Activated CD8-positive, alpha-beta memory T cell treated with anti-CD3 and anti-CD28 coated beads, Interleukin-2, amount 50 U/mL, for 4 hours (primary cell): Measurements from ENCODE around the gene RAD52.

Source experiments
- DNase-seq: peaks from one replicate; pipeline ENCODE4 v3.0.0-alpha.2; 2020

Gene RAD52

DNA sequence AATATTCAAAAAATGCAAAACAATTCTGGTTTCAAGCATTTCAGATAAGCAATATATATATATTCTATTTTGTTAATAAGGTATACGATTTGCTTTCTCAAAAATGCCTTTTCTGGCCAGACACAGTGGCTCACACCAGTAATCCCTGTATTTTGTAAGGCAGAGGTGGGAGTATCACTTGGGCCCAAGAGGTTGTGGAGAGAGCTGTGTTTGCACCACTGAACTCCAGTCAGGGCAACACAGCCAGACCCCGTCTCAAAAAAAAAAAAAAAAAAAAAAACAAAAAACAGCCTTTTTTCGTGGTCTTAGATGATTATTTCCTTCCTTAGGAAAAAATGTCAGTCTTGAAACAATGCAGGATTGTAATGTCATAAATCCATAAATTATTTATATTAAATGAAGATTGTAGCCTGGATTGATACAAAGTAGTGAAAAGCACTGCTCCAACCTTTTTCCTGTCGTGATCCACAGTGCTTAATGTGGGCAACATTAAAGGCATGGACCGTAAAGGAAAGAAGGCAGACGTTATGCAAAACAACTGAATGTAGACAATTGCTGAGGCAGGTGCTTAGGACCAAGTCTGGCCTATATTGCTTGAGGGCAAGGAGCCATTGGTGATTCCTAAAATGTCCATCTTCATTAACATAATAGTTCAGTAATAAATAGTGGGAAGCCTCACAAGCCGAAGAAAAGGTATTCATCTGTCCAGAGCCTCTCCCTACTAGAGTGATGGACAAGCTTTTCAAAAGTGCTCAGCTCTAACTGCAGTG lies 36.8 kb downstream of the RAD52 start:
- DNase-seq, result no peak

DNA sequence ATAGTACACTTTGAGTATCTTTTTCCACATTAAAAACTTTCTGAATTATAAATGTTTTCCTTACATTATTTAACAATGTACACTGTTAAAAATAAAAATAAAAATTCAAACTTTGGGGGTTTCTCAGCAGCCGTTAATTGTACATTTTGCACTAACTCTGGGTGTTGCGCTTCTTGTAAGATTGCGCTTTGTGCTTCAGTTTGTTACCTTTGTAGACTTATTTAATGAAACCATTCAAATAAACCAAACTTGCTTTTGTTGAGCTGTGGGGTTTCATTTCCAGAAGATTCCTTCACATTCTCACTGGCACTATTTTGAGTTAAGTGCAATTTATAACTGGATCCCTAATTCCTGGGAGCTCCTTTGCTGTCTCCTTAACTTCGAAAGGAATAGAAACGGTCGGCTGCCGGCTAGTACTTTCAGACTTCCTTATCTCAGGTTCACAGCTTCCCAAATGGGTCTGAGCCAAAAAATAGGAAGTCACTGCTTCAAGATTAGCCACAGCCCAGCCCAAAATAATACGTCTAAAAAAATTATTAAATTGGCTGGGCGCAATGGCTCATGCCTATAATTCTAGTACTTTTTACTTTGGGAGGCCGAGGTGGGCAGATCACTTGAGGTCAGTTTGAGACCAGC lies 38.2 kb downstream of the RAD52 start:
- DNase-seq, result no peak

DNA sequence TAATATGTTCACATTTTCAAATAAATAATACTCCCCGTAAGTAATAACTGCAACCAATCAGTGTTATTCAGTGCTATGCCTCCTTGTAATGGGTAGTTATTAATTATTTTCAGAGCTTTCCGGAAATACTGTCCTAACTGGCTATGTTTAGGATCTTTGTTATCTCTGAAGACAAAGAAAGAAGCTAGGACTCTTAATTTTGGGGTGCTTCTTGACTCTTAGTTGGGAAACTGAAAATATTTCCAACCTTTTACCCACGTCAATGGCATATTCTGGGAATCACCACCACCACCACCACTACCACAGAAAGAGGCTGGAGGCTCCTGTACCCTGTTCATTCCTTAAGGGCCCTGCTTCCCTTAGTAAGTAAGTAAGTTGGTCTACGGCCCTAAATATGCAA lies 39.1 kb downstream of the RAD52 start:
- DNase-seq, result no peak

DNA sequence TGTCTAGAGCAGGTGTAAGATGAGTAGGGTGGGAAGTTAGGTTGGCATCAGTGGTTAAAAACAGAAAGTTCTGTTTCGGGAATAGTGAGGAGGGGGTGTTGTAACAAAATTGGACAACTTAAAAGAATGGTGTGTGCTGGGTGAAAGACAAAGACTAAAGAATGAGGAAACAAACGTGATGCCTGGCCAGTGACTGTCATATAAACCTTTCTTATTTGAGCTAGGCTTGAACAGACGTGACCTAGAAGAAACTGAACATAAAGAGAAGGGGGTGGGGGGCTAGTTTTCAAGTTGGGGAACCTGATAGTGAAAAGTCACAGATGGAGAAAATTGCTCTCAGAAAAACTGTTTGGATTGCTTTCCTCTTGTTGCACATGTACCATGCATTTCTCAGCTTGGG lies 39.6 kb downstream of the RAD52 start:
- no peak for DNase-seq

DNA sequence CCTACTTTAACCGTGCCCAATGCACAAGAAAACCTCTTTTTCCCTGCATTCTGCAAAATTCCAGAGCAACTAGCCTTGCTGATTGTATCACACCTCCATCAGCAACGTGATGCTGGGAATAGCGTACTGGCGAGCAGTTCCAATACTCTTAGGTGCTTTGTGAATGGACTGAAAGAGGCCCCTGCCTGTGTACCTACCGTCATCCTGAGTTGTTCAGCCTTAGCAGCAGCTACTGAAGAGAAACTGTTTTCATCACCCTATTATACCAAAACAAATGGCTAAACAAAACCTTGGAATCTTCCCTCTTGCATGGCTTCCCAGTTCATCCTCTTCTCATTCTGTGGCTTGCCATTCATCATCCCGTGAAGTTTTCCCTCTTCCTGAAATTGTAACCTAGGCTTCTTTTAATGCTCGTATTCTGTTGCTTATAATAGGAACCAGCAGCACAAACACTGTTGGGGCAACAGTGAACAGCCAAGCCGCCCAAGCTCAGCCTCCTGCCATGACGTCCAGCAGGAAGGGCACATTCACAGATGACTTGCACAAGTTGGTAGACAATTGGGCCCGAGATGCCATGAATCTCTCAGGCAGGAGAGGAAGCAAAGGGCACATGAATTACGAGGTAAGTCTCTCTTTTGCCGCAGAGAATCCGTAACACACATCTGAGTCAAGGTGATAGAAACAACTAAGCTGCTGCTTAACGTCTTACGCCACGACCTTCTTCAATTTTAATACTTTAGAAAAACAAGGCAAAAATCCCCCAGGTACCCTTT lies 41.9 kb downstream of the RAD52 start:
- DNase-seq, result no peak

DNA sequence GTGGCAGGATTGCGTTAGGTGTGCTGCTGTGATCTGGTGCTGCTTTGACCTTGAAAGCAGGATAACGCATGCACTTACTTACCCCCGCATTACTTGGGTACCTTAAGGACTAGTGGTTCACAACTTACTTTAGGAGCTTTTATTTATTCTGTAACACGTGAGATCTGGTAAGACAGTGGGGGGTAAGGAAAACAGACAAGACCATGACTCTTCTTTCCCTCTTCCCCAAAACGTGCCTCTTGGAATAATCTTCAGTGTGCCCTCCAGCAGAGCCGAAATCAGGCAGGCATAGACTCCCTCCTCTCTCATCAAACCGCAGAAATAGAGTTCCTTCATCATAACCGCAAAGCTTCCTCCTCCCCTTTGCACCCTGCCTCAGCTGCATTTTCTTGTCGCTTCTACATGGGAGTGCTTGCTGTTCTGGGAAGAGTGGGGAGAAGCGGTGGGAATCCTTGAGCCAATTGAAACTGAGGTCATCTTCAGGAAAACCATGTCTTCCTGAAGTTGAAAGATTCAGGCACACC lies 43.4 kb downstream of the RAD52 start:
- DNase-seq, result no peak

DNA sequence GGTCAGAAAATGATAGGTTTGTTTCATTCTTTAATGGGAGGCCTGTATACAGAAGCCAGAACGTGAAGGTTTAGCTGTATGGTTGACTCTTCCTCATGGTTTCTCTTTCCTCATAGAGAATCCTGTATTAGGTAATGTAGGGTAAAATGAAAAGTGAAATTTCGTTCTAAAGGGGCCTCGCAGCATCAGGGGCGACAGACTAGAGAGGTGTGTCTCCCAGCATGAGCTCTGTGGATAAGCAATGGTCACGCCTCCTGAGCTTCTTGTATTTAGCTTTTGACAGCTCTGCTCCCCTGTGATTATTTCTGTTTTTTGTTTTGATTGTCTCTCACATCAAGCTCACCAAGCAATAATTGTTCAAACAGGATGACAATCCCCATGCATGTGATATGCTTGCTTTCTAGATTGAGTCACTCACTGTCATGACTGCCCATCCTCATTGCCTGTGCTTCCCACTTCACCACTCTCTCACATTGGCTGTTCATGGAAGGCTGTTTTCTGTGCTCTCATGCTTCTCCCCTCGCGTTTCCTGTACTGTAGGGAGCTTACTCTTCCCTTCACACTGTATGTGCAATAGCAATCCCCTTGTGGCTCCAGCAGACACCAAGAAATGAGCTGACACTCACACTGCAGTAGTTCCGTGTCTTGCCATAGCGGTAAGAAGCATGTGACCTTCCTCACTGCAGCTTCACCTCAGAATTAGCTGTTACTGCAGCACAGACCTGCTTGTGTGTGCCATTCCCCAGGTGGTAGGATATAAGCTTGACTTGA lies 44.0 kb downstream of the RAD52 start:
- no peak for DNase-seq

DNA sequence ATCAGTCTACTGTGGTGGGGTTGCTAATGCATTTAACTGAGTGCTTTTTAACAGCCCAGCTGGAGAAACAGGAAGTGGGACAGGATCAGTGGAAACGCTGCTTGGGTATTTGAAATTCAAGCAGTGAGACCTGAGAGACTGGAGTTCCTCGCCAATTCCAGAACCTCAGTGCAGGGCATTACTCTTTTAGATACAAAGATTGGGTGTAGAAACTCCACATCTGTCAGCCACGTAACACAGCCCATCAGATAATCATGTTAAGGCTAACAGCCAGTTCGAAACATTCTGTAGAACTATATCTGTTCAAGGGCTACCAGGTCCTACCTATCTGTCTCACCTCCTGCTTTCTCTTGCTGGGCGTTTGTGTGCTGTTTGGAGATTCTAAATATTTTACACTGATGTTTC lies 45.5 kb downstream of the RAD52 start:
- no peak for DNase-seq

DNA sequence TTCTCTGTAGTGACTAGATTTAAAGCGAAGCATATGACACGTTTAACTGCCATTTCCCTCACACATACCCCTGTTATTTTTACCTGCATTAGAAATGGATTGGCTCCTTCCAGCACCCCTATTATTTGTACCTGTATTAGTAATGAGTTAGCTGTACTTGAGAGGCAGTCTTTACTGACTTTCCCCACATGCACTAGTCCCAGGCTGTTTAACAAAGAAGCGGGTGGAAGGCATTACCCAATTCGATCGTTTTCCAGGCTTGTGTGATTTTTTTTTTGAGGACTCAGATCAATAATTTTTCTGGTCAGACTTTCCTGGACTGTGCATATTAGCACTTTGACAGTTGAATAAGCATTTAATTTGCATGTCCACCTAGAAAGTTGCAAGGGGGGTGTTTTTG lies 46.4 kb downstream of the RAD52 start:
- DNase-seq, result no peak

DNA sequence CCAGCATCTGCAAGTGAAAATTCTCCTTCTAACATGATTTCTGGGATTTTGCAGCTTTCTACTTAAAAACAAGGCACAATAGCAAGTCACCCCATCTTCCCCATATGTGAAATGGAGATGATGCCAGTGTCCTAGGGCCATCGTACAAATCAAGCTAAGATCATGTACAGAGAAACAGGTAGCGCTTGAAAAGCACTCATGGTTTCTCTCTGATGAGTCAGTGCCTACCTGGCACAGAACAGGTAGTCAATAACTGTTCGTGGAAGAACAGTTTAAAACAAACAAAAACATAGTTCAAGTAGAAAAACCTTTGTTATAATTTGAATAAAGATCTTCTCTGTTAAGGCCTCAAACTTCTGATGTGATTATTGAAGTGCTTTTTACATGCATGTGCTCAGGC lies 46.9 kb downstream of the RAD52 start:
- DNase-seq, result no peak

DNA sequence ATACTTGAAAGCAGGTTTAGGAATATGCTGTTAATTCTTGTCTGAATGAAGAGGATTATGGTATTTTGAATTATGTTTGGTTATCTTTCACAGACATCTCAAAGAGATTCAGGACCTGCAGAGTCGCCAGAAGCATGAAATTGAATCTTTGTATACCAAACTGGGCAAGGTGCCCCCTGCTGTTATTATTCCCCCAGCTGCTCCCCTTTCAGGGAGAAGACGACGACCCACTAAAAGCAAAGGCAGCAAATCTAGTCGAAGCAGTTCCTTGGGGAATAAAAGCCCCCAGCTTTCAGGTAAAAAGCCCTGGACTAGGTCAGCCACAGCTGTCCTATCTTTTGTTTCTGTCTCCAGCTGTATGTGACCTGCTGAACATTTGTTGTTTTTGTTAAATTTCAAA lies 52.1 kb downstream of the RAD52 start:
- no peak for DNase-seq

DNA sequence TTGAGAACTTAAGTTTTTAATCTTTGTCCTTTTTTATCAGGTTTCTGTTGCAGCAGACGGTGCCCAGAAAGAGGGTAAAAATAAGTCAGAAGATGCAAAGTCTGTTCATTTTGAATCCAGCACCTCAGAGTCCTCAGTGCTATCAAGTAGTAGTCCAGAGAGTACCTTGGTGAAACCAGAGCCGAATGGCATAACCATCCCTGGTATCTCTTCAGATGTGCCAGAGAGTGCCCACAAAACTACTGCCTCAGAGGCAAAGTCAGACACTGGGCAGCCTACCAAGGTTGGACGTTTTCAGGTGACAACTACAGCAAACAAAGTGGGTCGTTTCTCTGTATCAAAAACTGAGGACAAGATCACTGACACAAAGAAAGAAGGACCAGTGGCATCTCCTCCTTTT lies 53.5 kb downstream of the RAD52 start:
- no peak for DNase-seq

DNA sequence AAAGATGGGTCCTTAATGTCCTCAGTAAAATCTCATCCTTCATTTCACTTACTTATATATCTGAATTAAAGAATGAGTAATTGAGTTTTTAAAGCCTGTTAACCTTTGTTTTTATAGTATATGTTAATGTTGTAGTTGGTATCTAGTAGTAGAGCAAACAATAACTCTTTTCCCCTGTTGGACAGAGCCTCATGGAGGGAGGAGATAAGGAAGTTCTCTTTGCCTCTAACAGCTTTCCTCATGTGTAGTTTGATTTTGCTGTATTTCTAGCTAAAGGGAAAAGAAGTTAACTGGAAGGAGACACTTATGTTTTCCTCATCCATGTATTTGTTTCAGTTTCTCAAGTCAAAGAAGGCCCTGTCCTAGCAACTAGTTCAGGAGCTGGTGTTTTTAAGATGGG lies 55.3 kb downstream of the RAD52 start:
- no peak for DNase-seq

DNA sequence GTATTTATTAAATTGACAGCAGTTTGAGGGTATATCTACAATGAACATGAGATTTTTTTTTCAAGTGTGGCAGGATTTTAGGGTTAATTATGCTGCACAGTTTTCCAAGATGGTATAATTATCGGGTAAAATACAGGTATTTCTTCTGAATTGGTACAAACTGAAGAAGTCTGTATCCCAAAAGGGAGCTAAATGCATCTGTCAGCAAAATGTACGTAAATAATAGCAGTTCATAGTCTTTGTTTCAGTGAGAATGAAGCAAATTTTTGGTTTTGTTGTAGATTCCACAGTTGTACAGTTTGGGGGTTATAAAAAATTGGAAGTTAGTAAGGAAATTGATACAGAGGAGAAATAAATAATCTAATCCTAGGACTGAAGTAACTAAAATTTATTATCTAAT lies 63.3 kb downstream of the RAD52 start:
- DNase-seq, result no peak

DNA sequence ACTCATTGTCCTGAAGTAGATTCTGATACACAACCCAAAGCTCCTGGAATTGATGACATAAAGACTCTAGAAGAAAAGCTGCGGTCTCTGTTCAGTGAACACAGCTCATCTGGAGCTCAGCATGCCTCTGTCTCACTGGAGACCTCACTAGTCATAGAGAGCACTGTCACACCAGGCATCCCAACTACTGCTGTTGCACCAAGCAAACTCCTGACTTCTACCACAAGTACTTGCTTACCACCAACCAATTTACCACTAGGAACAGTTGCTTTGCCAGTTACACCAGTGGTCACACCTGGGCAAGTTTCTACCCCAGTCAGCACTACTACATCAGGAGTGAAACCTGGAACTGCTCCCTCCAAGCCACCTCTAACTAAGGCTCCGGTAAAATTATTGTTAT lies 63.8 kb downstream of the RAD52 start:
- DNase-seq, result no peak

DNA sequence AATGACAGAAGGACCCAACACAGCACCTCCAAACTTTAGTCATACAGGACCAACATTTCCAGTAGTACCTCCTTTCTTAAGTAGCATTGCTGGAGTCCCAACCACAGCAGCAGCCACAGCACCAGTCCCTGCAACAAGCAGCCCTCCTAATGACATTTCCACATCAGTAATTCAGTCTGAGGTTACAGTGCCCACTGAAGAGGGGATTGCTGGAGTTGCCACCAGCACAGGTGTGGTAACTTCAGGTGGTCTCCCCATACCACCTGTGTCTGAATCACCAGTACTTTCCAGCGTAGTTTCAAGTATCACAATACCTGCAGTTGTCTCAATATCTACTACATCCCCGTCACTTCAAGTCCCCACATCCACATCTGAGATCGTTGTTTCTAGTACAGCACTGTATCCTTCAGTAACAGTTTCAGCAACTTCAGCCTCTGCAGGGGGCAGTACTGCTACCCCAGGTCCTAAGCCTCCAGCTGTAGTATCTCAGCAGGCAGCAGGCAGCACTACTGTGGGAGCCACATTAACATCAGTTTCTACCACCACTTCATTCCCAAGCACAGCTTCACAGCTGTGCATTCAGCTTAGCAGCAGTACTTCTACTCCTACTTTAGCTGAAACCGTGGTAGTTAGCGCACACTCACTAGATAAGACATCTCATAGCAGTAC lies 64.6 kb downstream of the RAD52 start:
- no peak for DNase-seq

DNA sequence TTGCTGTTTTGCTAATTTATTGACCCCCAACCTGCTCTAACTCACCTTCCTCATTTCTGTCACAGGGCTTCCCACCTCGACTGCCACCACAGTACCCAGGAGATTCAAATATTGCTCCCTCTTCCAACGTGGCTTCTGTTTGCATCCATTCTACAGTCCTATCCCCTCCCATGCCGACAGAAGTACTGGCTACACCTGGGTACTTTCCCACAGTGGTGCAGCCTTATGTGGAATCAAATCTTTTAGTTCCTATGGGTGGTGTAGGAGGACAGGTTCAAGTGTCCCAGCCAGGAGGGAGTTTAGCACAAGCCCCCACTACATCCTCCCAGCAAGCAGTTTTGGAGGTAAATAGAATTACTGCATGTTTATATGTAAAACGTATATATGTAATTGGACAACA lies 68.8 kb downstream of the RAD52 start:
- no peak for DNase-seq

DNA sequence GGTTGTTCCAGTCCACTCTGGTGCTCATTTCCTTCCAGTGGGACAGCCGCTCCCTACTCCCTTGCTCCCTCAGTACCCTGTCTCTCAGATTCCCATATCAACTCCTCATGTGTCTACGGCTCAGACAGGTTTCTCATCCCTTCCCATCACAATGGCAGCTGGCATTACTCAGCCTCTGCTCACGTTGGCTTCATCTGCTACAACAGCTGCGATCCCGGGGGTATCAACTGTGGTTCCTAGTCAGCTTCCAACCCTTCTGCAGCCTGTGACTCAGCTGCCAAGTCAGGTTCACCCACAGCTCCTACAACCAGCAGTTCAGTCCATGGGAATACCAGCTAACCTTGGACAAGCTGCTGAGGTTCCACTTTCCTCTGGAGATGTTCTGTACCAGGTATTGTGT lies 69.9 kb downstream of the RAD52 start:
- DNase-seq, result no peak

DNA sequence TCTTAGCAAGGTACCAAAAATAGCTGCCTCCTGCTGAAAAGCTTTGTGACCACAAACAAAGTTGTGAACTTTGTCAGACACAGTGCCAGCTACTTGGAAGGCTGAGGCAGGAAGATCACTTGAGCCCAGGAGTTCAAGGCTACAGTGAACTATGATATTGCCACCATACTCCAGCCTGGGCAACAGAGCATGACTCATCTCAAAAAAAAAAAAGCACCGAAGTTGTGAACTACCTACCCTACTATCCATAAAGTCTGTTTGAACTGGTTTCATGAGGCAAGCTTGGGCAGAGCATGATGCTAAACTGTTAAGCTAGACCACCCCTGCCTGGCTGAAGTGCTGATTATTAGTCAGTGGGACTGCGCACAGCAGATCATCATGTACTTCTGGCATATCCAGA lies 75.5 kb downstream of the RAD52 start:
- no peak for DNase-seq

DNA sequence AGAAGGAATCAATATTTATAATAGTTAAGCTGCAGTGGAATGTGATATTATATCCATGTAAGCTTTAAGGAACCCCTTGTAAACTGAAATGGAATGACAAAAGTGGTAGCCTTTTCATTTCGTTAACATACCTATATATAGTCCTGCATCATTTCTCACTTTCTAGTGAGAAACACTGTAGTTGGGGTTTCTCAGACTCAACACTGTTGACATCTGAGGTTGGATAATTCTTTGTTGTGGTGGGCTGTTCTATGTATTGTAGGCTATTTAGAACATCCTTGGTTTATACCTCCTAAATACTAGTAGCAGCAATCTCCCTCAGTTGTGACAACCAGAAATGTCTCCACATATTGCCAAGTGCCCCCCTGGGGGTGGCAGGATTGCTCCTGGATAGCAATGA lies 79.1 kb downstream of the RAD52 start:
- DNase-seq, result no peak

DNA sequence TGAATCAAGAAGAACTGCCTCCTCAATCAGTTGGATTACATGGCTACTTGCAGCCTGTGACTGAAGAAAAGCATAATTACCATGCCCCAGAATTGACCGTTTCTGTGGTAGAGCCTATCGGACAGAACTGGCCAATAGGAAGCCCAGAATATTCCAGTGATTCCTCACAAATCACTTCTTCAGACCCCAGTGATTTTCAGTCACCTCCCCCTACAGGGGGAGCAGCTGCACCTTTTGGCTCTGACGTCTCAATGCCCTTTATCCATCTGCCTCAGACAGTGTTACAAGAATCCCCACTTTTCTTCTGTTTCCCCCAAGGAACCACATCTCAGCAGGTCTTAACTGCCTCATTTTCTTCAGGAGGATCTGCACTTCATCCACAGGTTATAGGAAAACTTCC lies 80.8 kb downstream of the RAD52 start:
- DNase-seq, result no peak

DNA sequence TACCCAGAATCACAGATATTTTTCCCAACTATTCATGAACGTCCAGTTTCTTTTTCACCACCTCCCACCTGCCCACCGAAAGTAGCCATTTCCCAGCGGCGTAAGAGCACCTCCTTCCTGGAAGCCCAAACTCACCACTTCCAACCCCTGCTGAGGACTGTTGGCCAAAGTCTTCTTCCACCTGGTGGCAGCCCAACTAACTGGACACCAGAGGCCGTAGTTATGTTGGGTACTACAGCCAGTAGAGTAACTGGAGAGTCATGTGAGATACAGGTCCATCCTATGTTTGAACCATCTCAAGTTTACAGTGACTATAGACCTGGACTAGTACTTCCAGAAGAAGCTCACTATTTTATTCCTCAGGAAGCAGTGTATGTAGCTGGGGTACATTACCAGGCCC lies 81.6 kb downstream of the RAD52 start:
- no peak for DNase-seq

DNA sequence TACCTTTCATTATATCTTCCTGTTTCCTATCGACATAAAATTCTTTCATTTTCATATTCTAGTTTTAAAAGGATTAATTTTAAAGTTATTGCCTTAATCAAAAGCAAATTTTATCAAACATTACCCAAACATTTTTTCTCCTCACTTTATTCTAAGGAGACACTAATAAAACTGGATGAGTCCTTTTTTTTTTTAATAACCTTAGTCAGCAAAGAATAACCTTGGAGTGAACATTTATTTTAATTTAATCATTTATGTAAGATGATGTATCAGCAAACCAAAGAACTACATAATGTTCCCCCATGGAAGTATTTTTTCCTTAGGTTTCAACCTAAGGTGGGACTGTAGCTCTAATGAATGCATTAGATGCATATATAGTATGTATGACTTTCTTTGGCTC lies 83.9 kb downstream of the RAD52 start:
- DNase-seq, result no peak
